HepG2 (cell line): ENCODE data around the gene FAHD2A. TPM values are rescaled to one million over a fixed set of nuclear protein-coding genes. Genes with fewer than 3 reads are reported as not detected.

Experiments
- ATAC-seq: fragments of 200-7000 bp; cut with Tn5 transposase; 3 replicates; pipeline ENCODE4 v1.9.1; 2020; ENCODE audit warnings: mild to moderate bottlenecking, moderate library complexity
- BruUV-seq: library from RNA; stranded (reverse); fragments of 400-500 nt; replicated peaks from 2 replicates; lab custom pipeline; 2021; lab: Mats Ljungman, UMichigan
- CTCF ChIA-PET: fragments of 300-600 bp; formaldehyde crosslinking; extraction: SDS; loops from one replicate; lab custom pipeline; 2021; ENCODE audit warnings: low total read pairs, inconsistent platforms, low intra/inter-chr PET ratio; lab: Yijun Ruan, JAX
- POLR2A ChIA-PET: fragments of 350-600 bp; sonication (Branson Sonifier 250); formaldehyde crosslinking; loops from one replicate; lab custom pipeline; 2020; ENCODE audit warnings: antibody characterized with exemption, inconsistent platforms; lab: Yijun Ruan, JAX
- DNase-seq: peaks from one replicate; pipeline ENCODE4 v3.0.0-alpha.2; 2015; ENCODE audit warnings: low spot score
- FAIRE-seq: peaks from 3 replicates; lab custom pipeline; 2011; peaks lifted over from hg19 to GRCh38; lab: Jason Lieb, UNC
- H2AFZ ChIP-seq: one replicate; pipeline ENCODE4 v1.6.1; 2011; ENCODE audit warnings: low read length, inconsistent platforms
- H3K27ac ChIP-seq: fragments of 300-600 bp; 3 replicates; pipeline ENCODE4 v1.8.0; 2011; ENCODE audit warnings: mixed run types, mild to moderate bottlenecking, mixed read lengths, low read length, inconsistent platforms; ENCODE audit not compliant: insufficient read depth; ENCODE audit errors: extremely low read length
- H3K27me3 ChIP-seq, 2 experiments: fragments of 200-600 bp in 1 of 2; 2 replicates in 1 of 2; 3 replicates in 1 of 2; pipeline versions ENCODE4 v1.6.0 to v1.8.0; 2011; ENCODE audit warnings: low read length in 2 of 2, mild to moderate bottlenecking in 2 of 2, moderate library complexity in 2 of 2, inconsistent platforms in 1 of 2; ENCODE audit not compliant: insufficient read depth in 2 of 2, control insufficient read depth in 1 of 2
- H3K36me3 ChIP-seq, 2 experiments: fragments of 200-600 bp in 1 of 2; replicated peaks in 1 of 2; 2 replicates in 1 of 2; 3 replicates in 1 of 2; pipeline versions ENCODE4 v1.5.1 to v1.8.0; 2011; ENCODE audit warnings: low read length in 2 of 2, inconsistent platforms in 1 of 2; ENCODE audit not compliant: insufficient read depth in 2 of 2, control insufficient read depth in 1 of 2
- H3K4me1 ChIP-seq: 2 replicates; pipeline ENCODE4 v1.5.1; 2012; ENCODE audit warnings: low read length, inconsistent platforms; ENCODE audit not compliant: insufficient read depth
- H3K4me2 ChIP-seq: 2 replicates; pipeline ENCODE4 v1.6.0; 2011; ENCODE audit warnings: low read depth, low read length, inconsistent platforms
- H3K4me3 ChIP-seq, 3 experiments: fragments of 200-600 bp in 1 of 3; sonication (generic), shearing (Covaris generic) in 1 of 3; replicated peaks in 1 of 3; 2 replicates each; pipeline ENCODE4 v1.5.1; 2011 to 2016; ENCODE audit warnings: low read length in 3 of 3, inconsistent platforms in 2 of 3, low read depth in 2 of 3, mild to moderate bottlenecking in 2 of 3, control low read depth in 1 of 3, mixed read lengths in 1 of 3; ENCODE audit not compliant: insufficient read depth in 1 of 3
- H3K79me2 ChIP-seq: one replicate; pipeline ENCODE4 v1.6.1; 2011; ENCODE audit warnings: low read length, inconsistent platforms; ENCODE audit not compliant: insufficient read depth
- H3K9ac ChIP-seq: 2 replicates; pipeline ENCODE4 v1.6.0; 2011; ENCODE audit warnings: mild to moderate bottlenecking, low read depth, low read length, inconsistent platforms; ENCODE audit not compliant: insufficient read depth
- H3K9me3 ChIP-seq: 2 replicates; pipeline ENCODE4 v1.5.1; 2012; ENCODE audit warnings: mild to moderate bottlenecking, low read length
- H4K20me1 ChIP-seq: 2 replicates; pipeline ENCODE4 v1.6.0; 2011; ENCODE audit warnings: inconsistent platforms, mild to moderate bottlenecking, low read length, moderate library complexity; ENCODE audit not compliant: insufficient read depth
- PHF5A ChIP-seq: IDR thresholded peaks from one replicate; pipeline ENCODE4 v1.6.1; 2018; ENCODE audit warnings: low read depth, missing genetic modification reagents; ENCODE audit not compliant: unreplicated experiment
- STAT6 ChIP-seq: sonication (generic); formaldehyde crosslinking; IDR thresholded peaks from 2 replicates; pipeline ENCODE4 v1.4.0; 2020; ENCODE audit warnings: missing genetic modification reagents, mild to moderate bottlenecking, borderline replicate concordance
- ZFP82 ChIP-seq: sonication (generic); formaldehyde crosslinking; IDR thresholded peaks from 2 replicates; pipeline ENCODE4 v1.5.1; 2020; ENCODE audit warnings: mild to moderate bottlenecking, missing genetic modification reagents, borderline replicate concordance
- ZNF136 ChIP-seq: sonication (generic); formaldehyde crosslinking; IDR thresholded peaks from 2 replicates; pipeline ENCODE4 v1.8.1; 2022; ENCODE audit warnings: low read depth, mild to moderate bottlenecking, moderate library complexity, missing genetic modification reagents
- ZNF792 ChIP-seq: IDR thresholded peaks from 2 replicates; pipeline ENCODE4 v1.6.1; 2016
- WGBS: methylation state at CpG from one replicate; pipeline ENCODE4 v1.1.6; 2017; ENCODE audit warnings: low lambda C conversion rate; 5-methylcytosine and 5-hydroxymethylcytosine counted together
- in situ Hi-C: cut with HindIII; loops from 2 replicates; pipeline ENCODE4 v1.10.0; 2017; ENCODE audit warnings: low pct_unique_long_range_greater_than_20kb; ENCODE audit not compliant: extremely low pct_ligation_motif_present
- intact Hi-C: fragments of 100-400 bp; cut with micrococcal nuclease; formaldehyde crosslinking; loops from one replicate; pipeline ENCODE4 v1.10.0; 2022; ENCODE audit not compliant: unreplicated experiment
- polyA plus RNA-seq, 8 experiments: library from polyadenylated mRNA; depleted of rRNA in 3 of 8; stranded (reverse) in 7 of 8; unstranded in 1 of 8; fragments of >200 nt; fragmentation: Illumina TruSeq in 4 of 8; extraction: Trizol in 4 of 8; gene quantifications; 2 replicates each; pipeline versions ENCODE4 v1.2.1 to v1.2.3, GENCODE V29; 2011 to 2016; ENCODE audit warnings: low read depth in 4 of 8, missing spikeins in 1 of 8, mixed read lengths in 1 of 8; ENCODE audit not compliant: insufficient read depth in 1 of 8
- total RNA-seq, 5 experiments: library from RNA; depleted of rRNA; stranded (reverse); fragments of >200 nt; fragmentation: Illumina TruSeq; extraction: Trizol; gene quantifications; 2 replicates each; pipeline ENCODE4 v1.2.3, GENCODE V29; 2016; ENCODE audit warnings: low read depth in 1 of 5
- TF ChIP-seq, protein P1 (sequence below), 2 experiments: sonication (generic) in 1 of 2; formaldehyde crosslinking in 1 of 2; IDR thresholded peaks; 2 replicates each; pipeline versions ENCODE4 v1.6.1 to v1.9.0; 2014 to 2022; ENCODE audit warnings: antibody characterized with exemption in 1 of 2, borderline replicate concordance in 1 of 2, inconsistent platforms in 1 of 2, low read depth in 1 of 2, missing genetic modification reagents in 1 of 2

FAHD2A gene
- total and polyA plus RNA-seq, 2 of the 13 experiments (the other 11 are each of a cell fraction or from before 2014, with no cell fraction given) = 34.0 to 44.2 TPM

DNA sequence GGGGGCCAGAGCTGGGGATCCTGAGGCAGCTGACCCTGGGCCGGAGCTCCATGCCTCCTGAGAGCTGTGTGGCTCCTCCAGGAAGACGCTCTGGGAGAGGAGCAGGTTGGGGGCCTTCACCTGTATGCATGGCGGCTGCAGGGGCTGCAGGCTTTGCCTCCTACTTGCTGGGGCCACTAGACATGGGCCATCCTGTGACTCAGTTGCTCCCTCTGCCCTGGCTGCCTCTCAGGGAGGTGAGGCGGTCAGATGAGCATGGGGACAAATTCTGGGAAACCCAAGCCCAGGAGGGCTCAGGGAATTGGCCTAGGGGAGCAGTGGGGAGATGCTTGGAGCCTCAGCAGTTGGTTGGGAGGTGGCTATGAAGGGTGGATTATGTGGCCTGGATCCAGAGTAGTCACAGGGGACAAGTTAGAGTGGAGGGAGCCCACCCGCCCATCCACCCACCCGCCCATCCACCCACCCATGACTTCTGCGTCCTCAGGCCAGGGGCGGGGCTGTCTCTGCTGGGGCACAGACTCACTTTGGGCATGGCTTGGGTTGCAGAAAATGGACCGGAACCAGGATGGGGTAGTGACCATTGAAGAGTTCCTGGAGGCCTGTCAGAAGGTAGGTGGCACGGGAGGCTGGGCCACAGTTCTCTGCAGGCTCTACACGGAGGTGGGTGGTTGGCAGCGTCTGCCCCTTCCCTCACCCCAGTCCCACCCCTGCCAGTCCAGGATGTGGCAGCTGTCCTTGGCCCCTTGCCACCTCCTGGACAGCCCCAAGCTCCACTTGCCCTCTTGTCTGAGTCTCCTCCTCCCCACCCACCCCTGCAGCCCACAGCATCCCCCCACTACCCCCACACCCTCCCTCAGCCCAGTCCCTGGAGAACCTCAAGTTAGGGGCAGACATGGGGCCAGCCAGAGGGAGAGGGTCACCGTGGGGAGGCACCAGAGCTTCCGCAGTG, 19.5 kb upstream of the FAHD2A start:
- in situ Hi-C loops = no loop called here
- no TSS peak for BruUV-seq
- no peak overlapping the region for H3K27ac ChIP-seq
- no peak overlapping the region for H3K4me3 ChIP-seq
- no peak overlapping the region for H3K9ac ChIP-seq
- intact Hi-C loops = no loop called here
- H3K9me3 ChIP-seq = no peaks in the 10 kb centered on the region
- no peaks in the 10 kb centered on the region for H3K36me3 ChIP-seq
- TF ChIP-seq ZNF136 (CRISPR knock-in tag) = no peak
- no peak overlapping the region for H2AFZ ChIP-seq
- no peak overlapping the region for H3K4me2 ChIP-seq
- H3K79me2 ChIP-seq = no peaks in the 10 kb centered on the region
- peaks cover 31% of the 10 kb centered on the region for H3K4me1 ChIP-seq
- H3K27me3 ChIP-seq = peaks cover 0 to 15% of the 10 kb centered on the region in 2 experiments; a peak in 1 of 5 replicates
- FAIRE-seq (no peak), DNase-seq (no peak), ATAC-seq (no peak)
- no peaks in the 10 kb centered on the region for H4K20me1 ChIP-seq
- CTCF ChIA-PET = no interaction called here
- WGBS = 65% methylated on average over 13 of the region's 14 CpGs
- POLR2A ChIA-PET = interaction anchor here (0.6 to 0.8 kb wide), 2 partner anchors 9 to 20 kb away, joined by 3 to 5 read pairs; no protein-coding TSS in a partner anchor

DNA sequence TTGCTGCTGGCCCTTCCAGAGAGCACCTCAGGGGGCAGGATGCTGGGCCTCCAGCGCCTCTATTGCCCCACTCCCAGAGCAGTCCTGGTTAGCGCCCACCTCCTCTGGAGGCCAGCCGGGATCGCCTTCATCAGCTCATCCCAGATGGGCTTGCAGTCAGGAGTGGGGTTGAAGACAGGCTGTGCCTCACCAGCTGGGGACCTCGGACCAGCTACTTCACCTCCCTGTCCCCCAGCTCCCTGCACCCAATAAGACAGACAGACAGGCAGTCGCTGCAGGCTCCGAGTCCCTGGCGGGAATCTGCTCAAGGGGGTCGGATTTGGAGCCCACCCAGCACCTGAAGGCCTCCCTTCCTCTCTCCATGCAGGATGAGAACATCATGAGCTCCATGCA, 18.9 kb upstream of the FAHD2A start:
- Histone ChIP-seq H3K79me2 (no peaks in the 10 kb centered on the region), H2AFZ (no peak overlapping the region), H3K4me1 (peaks cover 31% of the 10 kb centered on the region), H3K27ac (no peak overlapping the region), H3K4me3 (no peak overlapping the region), H3K4me2 (peak overlapping the region; percentile 63; the same call in 1 of the 2 replicates), H3K36me3 (no peaks in the 10 kb centered on the region), H3K9me3 (no peaks in the 10 kb centered on the region), H3K9ac (no peak overlapping the region), H3K27me3 (peaks cover 0 to 15% of the 10 kb centered on the region in 2 experiments; a peak in 1 of 5 replicates), H4K20me1 (no peaks in the 10 kb centered on the region)
- no peak; the same call in 2 of the 3 replicates for ATAC-seq
- no peak for DNase-seq
- POLR2A ChIA-PET = interaction anchor here (0.6 to 0.8 kb wide), 2 partner anchors 8 to 20 kb away, joined by 3 to 5 read pairs; no protein-coding TSS in a partner anchor
- BruUV-seq = no TSS peak
- intact Hi-C loops = no loop called here
- in situ Hi-C loops = no loop called here
- WGBS = 56% methylated on average over 4 of the region's 9 CpGs
- CTCF ChIA-PET = no interaction called here
- no peak for FAIRE-seq
- no peak for TF ChIP-seq ZFP82
- TF ChIP-seq ZNF792 (CRISPR knock-in tag) = no peak
- no peak for TF ChIP-seq STAT6
- no peak for TF ChIP-seq PHF5A (CRISPR knock-in tag)
- TF ChIP-seq, protein P1, sequence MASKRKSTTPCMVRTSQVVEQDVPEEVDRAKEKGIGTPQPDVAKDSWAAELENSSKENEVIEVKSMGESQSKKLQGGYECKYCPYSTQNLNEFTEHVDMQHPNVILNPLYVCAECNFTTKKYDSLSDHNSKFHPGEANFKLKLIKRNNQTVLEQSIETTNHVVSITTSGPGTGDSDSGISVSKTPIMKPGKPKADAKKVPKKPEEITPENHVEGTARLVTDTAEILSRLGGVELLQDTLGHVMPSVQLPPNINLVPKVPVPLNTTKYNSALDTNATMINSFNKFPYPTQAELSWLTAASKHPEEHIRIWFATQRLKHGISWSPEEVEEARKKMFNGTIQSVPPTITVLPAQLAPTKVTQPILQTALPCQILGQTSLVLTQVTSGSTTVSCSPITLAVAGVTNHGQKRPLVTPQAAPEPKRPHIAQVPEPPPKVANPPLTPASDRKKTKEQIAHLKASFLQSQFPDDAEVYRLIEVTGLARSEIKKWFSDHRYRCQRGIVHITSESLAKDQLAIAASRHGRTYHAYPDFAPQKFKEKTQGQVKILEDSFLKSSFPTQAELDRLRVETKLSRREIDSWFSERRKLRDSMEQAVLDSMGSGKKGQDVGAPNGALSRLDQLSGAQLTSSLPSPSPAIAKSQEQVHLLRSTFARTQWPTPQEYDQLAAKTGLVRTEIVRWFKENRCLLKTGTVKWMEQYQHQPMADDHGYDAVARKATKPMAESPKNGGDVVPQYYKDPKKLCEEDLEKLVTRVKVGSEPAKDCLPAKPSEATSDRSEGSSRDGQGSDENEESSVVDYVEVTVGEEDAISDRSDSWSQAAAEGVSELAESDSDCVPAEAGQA (IDR thresholded peaks at IDR 0.05; ENCODE audit: low read depth) = no peak
- TF ChIP-seq, protein P1 (CRISPR knock-in tag; IDR thresholded peaks at IDR 0.05; ENCODE audit: borderline replicate concordance) = no peak
